CD4-positive, alpha-beta T cell treated with Interleukin-6 for 4 hours (primary cell): ENCODE data around the gene PTPRZ1.

Source experiments
- DNase-seq: peaks from one replicate; pipeline ENCODE4 v3.0.0-alpha.2; 2020; ENCODE audit warnings: mixed read lengths

Gene PTPRZ1

DNA sequence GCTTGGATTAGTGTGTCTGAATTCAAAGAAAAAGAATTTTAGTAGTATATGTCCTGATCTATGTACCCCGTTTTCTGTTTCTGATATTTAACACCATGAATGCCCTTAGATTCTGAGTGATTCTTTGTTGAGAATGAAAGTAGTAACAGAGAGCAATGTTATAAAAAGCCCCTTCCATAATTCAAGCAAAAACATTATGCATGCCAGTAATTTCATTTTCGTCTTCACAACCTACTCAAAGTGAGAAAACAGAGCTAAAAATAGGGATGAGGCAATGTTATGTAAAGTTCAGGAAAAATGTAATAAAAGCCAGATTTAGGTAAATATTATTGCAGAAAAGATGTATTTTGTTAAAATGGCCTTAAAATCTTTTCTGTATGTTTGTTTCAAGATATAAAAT lies 28.1 kb downstream of the PTPRZ1 start:
- DNase-seq: no peak

DNA sequence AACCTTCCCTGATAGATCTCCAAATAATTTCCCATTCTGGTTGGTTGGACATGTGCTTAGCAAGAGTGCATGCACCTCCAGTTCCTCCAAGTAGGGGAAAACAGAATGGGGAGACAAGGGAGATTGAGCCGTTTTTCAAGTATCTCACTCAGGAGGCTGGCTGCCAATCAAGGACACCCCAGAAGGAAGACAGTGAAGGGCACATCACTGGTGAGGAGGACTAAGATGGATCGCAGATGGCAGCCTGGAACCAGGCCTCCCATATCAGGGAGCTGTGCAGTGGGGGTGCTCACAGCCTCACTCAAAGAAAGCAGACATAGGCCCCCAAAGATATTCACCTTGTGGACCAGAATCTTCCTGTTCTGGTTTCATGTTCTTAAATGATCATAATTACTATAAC lies 31.2 kb downstream of the PTPRZ1 start:
- no peak for DNase-seq

DNA sequence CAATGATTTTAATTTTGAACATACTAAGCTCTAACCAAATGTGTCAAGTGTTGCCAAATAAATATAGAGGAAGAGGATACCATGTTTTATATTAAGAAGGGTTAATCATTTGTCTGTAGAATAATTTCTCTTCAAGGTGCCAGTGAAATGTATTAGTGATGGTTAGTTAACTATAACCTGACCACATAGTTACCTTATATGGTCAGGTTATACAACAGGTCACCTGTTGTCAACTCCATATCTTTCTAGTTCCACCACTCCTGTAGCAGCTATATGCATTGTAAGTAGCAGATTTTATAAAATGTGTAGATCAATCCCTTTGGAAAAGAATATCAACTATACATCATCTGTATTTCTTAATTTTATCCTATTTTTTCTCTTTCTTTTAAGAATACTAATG lies 35.1 kb downstream of the PTPRZ1 start:
- DNase-seq: no peak

DNA sequence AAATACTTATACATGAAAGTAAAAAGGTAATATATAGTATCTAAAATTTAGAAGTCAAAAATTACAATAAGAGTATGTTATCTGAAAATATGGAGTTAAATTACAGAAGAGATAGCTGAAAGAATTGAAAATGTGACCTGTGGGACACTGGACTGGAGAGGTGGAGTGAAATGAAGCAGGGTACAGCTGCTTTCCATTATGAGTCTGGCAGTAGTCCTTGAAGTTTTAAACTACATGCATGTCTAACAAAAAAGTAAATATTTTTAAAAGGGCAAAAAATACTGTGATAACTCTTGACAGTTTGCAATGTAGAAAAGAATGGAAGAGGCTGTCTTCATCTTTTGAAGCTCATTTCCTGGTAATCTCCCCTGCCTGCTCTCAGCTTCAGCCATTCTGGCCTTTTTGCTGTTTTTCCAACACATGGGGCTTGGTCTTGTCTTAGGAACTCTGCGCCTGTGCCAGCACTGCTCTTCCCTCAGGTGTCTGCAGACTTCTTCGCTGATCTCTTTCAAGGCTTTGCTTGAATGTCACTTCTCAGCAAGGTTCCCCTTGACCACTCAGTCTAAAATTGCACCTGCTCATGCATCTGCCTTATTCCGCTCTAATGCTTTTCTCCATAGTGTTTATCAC lies 36.9 kb downstream of the PTPRZ1 start:
- no peak for DNase-seq

GRCh38 chr7:121913947-121914675 lies 41.1 kb downstream of the PTPRZ1 start:
- DNase-seq: no peak

DNA sequence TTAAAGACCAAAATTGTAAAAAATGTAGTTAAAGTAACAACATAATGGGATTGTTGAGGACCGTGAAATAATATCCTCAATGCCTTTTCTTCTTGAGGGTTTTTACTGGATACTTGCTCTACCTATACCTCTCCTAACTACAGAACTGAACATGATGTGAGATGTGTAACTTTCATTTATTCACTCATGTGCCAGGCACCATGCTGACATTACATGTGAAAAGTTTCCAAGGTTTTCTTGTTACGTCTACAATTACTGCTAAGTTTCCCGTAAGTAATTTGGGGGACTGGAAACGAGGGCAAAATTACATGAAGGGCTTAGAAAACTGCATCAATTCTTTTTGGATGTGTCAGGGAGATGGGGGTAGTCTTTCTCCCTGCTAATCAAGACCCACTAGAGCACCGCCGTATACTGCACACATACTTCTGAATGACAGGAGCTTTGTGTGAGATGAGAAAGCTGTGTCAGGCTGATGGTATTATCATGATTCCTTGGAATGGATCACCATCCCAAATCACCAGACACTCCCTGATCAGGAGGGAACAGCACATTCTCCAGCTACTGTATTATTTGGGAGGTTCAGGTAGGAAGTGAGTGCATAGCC lies 41.8 kb downstream of the PTPRZ1 start:
- DNase-seq: no peak

GRCh38 chr7:121916211-121916610 lies 43.2 kb downstream of the PTPRZ1 start:
- no peak for DNase-seq

- DNase-seq: no peak
Observed at GRCh38 chr7:121919986-121920385, 47.0 kb downstream of the PTPRZ1 start.

DNA sequence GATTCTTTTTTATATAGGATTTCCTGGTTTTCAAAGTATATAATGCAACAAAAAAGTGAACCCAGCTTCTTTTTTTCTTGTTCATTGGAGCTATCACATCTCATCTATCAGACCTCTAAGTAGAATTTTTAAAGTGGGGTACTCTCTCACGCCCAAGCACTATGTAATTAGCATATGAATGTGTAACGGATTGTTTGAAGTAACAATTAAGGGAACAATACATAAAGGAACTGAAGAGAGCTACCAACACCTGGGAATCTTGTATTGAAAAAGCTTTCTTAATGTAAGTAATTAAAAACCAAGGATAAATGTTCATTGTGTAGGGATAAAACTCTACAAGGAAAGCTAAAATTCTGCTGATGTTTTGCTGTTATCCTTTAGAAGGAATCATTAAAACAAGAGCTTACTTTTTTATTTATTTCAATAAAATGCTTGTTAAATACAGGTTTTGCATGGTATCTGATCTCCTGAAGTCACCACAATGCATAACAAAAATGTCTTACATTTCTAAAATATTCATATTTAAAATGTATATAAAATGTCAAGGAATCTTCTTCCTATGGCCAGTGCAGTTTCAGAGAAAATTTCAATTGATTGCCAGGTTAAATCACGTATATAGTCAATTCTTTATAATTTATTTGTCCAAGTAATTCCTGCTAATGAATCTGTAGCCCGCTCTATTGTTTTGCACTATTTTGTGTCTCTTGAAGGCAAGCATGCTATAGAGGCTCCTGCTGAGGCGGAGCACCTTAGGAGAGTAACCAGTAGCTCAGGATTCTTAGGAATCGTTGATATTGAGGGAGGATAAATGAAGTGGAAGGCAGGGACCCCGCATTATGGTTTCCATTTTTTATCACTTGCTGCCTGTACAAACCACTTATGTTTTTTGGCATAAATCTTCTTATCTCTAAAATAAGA lies 51.6 kb downstream of the PTPRZ1 start:
- DNase-seq: no peak

DNA sequence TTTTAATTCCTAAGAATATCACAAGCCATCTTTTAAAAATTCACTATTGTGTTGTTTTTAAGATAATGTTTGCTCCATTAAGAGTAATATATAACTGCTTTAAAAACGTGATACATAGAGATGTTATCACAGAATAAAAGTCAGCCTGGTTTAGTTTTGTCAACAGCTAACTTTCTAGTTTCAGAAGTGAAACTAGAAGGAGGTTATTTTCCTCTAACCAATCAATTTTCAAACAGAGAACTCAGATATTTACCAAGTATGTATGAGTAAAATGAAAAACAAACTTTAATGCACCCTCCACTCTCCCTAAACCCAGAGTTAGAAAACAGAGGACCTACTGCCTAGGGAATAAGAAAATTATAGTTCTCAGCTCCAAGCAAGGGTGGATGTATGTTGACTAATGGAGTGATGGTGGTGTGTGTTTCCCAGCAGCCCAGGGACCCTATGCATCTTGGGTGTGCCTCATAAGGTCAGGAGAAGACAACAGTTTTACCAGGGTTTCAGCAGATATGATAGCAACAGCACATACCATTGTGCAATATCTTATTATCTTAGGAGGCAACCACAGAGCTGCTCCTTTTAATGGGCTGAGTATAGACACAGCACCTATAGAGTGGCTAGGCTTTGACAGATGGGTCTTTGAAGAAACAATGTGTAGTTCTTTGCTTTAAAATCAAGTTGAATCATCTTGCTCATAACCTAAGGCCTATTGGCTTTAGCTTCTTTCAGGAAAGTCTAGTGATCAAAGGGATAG lies 58.4 kb downstream of the PTPRZ1 start:
- DNase-seq: no peak

GRCh38 chr7:121932768-121933167 lies 59.8 kb downstream of the PTPRZ1 start:
- DNase-seq: no peak

DNA sequence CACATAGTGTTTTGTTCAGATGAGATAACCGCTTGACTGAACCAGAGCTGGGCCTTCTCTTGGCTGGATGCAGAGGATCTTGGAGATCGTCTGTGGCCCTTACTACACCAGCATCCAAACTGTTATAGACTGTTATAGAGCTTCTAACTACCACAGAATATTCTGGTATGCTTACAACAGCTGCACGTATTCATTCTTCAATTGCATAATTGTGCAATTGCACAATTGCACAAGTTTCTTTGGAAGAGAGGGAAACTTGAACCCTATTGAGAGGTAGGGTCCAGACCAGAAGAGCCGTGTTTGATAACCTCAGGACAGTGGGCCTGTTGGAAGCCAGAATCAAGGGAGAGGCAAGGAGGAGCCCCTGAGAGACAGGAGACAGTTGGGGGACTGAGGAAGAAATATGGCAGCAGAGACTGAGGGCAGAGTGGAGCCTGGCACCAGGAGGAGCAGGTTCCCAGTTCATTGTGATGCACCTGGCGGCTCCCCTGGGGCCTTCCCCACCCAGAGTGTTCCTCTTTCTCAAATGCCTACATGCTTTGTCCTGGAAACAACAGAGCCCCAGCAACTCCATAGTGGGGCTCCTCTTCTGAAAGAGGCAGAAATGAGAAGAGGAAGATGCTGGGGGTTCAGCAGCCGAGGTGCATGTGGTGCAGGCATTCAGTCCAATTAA lies 64.1 kb downstream of the PTPRZ1 start:
- no peak for DNase-seq

DNA sequence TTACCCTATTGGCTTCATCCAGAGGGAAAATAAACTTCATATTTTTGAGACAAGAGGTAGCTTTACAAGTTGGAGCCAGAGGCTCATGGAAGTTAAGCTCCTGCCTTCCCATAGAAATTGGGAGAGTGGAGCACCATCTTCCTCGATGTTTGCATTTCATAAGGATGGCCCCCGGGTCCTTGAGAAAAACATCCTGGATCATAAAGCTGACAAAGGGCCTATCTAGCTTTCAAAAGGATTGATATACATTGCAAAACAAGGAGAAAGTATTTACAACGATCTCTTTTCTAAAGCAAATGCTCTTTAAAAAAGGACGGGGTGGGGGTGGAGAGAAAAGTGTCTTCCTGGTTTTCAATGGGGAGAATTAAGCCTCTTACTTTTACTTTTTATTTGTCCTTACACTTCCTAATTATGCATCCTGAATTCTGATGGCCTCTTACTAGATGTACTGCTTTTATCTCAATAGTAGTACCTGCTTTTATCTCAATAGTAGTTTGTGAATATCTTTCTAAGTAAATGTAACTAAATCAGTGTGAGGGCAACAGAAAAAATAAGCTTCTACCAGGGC lies 65.6 kb downstream of the PTPRZ1 start:
- no peak for DNase-seq

- no peak for DNase-seq
Observed at GRCh38 chr7:121940918-121941317, 68.0 kb downstream of the PTPRZ1 start.

DNA sequence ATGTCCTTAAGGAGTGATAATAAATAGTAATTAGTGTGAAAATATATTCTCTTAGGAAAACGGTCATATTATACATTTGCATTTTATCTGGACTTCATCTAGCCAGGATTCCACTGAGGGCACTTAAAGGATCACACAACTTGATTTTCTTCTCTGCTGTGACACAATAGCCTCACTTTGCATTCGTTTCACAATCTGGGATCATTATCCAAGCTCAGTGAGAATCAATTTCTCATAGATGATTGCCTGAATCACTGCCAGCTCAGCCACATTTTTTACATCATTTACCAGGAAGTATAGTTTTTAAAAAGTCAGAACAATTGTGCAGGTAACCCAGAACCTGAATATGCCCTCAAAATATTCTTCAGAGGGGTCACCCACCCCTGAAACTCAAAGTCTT lies 68.9 kb downstream of the PTPRZ1 start:
- no peak for DNase-seq

DNA sequence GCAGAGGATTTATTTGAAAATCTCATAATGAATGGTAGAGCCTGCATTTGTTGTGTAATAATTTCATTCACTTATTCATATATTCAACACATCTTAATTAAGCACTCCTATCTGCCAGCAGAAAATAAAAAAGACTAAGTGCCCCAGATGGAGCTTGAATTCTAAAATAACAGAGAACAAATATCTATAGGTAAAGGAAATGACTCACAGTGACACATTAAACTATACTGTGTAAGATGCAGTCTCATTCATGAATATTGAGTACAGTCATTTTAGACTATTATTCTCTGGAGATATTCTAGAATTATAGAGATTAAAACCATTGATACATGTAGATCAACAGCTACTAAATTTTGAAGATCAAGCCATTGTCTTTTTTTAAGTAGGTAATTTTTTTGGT lies 72.1 kb downstream of the PTPRZ1 start:
- no peak for DNase-seq

DNA sequence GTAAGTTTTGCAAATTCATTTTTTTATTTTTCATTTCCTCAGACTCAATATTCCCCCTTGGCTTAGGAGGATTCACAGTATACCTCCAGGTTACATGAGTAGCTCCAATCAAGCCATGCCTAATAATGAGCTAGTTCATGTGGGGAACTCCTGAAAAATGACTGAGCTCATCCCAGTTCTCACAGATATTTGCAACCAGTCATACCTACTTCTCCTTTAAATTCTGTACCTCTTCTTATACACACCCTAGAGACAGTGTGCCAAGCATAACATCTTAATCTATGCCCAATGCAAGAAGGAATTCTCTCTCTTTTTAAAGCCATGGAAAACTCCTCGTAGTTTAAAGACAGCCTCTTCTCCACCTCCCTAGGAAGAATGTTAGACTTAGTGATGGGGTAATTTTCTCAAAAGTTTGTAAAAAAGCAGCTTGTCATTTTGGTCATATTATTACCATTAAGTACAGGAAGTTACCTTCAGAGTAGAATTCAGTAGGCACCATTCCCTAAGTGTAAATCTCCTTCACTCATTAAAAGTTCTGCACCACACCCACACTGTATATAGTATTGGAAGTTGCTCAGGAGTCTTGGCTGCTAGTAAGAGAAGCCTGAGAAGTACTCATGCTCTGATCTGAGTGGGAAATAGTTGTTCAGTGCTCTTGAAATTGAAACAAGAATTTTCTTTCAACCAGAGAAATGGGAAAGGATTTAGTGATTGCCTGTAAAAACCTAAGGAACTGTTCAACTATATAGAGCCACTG lies 72.7 kb downstream of the PTPRZ1 start:
- DNase-seq: no peak

DNA sequence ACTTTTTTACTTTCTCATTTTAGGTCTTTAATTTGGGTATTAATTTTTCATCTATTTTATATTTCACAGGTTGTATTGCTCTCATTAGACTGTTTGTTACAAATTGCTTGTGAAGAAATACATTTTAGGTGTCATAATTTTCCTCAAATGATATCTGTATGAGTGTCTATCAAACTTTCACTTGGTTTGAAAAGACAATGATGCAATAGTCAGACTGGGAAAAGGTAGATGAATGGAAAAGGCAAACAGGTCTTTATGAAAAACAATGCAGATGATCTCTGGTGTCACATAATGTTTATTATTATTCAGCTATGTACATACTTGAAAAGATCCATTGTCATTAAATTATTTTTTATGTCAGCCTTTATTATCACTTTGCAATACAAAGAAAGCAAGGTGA lies 80.2 kb downstream of the PTPRZ1 start:
- no peak for DNase-seq

GRCh38 chr7:121953601-121954000 lies 80.6 kb downstream of the PTPRZ1 start:
- no peak for DNase-seq

DNA sequence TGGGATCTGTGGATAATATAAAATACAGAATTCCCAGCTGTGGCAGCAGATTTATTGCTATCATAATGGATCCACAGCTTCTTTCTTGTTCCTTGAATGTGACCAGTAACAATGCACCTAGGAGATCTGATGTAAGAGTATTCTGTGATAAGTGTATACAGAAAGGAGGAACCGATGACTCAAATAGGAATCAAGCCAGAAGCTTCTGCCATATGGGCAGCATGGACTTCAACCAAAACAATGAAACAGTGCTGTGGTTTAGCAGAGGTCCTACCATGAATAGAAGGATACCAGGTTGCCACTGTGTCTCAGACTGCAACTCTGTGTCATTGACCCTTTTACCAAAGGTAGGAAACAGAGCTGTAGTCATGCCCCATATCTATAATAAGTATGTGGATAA lies 81.8 kb downstream of the PTPRZ1 start:
- DNase-seq: no peak

DNA sequence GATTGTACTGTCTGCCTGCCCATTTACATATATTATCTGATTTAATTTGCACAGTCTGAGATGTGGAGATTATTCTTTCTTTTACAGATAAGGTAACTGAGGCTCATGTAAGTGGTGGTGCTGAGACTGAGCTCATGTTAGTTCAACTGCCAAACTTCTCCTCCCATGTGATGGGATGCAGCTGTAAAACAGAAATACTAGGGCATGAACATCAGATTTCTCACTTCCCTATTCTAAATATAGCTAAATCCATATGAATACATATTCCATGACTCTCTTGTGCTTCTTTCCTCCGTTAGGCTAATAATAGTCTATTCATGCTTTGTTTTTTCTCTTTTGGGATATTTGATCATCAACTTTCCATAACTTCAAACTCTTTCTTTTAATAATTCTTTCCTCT lies 84.7 kb downstream of the PTPRZ1 start:
- no peak for DNase-seq
